Vagina (tissue), 2 donors: ENCODE data around the gene RNF138.

ENCODE experiments used
- POLR2A ChIP-seq, 2 donors: fragments of 450-650 bp; IDR thresholded peaks; one replicate each; pipeline ENCODE4 v1.6.1; 2017; ENCODE audit warnings: antibody characterized with exemption in 2 of 2, mild to moderate bottlenecking in 2 of 2, moderate library complexity in 2 of 2
- TF ChIP-seq, protein P1 (sequence below), 3 experiments: fragments of 450-650 bp in 2 of 3; fragments of 200-600 bp in 1 of 3; sonication (generic) in 1 of 3; IDR thresholded peaks; one replicate each; pipeline ENCODE4 v1.5.1; 2017 to 2019; ENCODE audit warnings: antibody characterized with exemption in 3 of 3, mild to moderate bottlenecking in 2 of 3, moderate library complexity in 2 of 3

DNA sequence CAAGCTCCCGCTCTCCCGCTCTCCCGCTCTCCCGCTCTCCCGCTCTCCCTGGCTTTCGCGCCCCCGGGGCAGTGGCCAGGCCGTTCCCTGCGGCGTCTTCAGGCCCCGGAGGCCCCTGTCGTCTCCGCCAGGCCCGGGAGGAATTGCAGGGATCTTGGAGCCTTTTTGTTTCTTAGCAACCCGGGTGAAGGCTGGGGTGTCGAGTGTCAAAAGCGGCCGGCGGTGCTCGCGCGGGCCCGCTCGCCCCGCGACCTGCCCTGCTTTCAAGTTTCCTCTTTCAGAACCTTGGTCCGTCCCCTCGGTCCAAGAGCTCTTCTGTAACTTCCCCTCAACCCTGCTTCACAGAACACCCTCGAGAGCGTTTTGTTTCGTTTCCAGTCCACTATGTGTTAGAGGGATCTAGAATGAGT, 1.4 kb downstream of the RNF138 start:
- TF ChIP-seq, protein P1, sequence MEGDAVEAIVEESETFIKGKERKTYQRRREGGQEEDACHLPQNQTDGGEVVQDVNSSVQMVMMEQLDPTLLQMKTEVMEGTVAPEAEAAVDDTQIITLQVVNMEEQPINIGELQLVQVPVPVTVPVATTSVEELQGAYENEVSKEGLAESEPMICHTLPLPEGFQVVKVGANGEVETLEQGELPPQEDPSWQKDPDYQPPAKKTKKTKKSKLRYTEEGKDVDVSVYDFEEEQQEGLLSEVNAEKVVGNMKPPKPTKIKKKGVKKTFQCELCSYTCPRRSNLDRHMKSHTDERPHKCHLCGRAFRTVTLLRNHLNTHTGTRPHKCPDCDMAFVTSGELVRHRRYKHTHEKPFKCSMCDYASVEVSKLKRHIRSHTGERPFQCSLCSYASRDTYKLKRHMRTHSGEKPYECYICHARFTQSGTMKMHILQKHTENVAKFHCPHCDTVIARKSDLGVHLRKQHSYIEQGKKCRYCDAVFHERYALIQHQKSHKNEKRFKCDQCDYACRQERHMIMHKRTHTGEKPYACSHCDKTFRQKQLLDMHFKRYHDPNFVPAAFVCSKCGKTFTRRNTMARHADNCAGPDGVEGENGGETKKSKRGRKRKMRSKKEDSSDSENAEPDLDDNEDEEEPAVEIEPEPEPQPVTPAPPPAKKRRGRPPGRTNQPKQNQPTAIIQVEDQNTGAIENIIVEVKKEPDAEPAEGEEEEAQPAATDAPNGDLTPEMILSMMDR (IDR thresholded peaks at IDR 0.05), result no peak
- TF ChIP-seq POLR2A (IDR thresholded peaks at IDR 0.05), result no peak
